ENCODE results near the gene BPTF.
"Not testable (repeated sequence)": the region's sequence is repeated elsewhere in the genome, so short reads cannot be mapped to it uniquely, and the experiment has no call there.

Gene BPTF

GRCh38 chr17:67801626-67802175 is 23.6 kb upstream of the BPTF start:
- peak; percentile 22 for TF ChIP-seq CTCF (conservative IDR thresholded peaks at IDR 0.05; ENCODE audit: low read depth, low read length)
- DNase-seq (ENCODE audit: low read depth) = no peak
- no peak overlapping the region for H3K4me3 ChIP-seq (ENCODE audit: low read length)

- no peak for DNase-seq (ENCODE audit: low read depth)
- TF ChIP-seq CTCF (conservative IDR thresholded peaks at IDR 0.05; ENCODE audit: low read depth, low read length) = no peak
- no peak overlapping the region for H3K4me3 ChIP-seq (ENCODE audit: low read length)
These were observed 14.8 kb upstream of the BPTF start for GRCh38 chr17:67810464-67810863.

GRCh38 chr17:67812380-67812779 is 12.9 kb upstream of the BPTF start:
- not testable (repeated sequence) for DNase-seq (ENCODE audit: low read depth); H3K4me3 ChIP-seq (ENCODE audit: low read length)

GRCh38 chr17:67813803-67814180 is 11.5 kb upstream of the BPTF start:
- H3K4me3 ChIP-seq (ENCODE audit: low read length) = no peak overlapping the region
- no peak for DNase-seq (ENCODE audit: low read depth)
- no peak for TF ChIP-seq CTCF (conservative IDR thresholded peaks at IDR 0.05; ENCODE audit: low read depth, low read length)

GRCh38 chr17:67818110-67819002 is 6.9 kb upstream of the BPTF start:
- TF ChIP-seq CTCF (conservative IDR thresholded peaks at IDR 0.05; ENCODE audit: low read depth, low read length) = no peak
- DNase-seq (ENCODE audit: low read depth) = no peak
- H3K4me3 ChIP-seq (ENCODE audit: low read length) = no peak overlapping the region

- TF ChIP-seq CTCF (conservative IDR thresholded peaks at IDR 0.05; ENCODE audit: low read depth, low read length) = no peak
- no peak for DNase-seq (ENCODE audit: low read depth)
- H3K4me3 ChIP-seq (ENCODE audit: low read length) = no peak overlapping the region
These were observed 5.6 kb upstream of the BPTF start for GRCh38 chr17:67819722-67820121.

GRCh38 chr17:67821871-67822367 is 3.4 kb upstream of the BPTF start:
- TF ChIP-seq CTCF (conservative IDR thresholded peaks at IDR 0.05; ENCODE audit: low read depth, low read length) = no peak
- no peak overlapping the region for H3K4me3 ChIP-seq (ENCODE audit: low read length)

GRCh38 chr17:67825627-67826601 is 611 bp downstream of the BPTF start:
- DNase-seq (ENCODE audit: low read depth) = not testable (repeated sequence)
- peak overlapping the region; percentile 93 for H3K4me3 ChIP-seq (ENCODE audit: low read length)

More at GRCh38 chr17:67821871-67822367, 3.4 kb upstream of the BPTF start:
- no peak for DNase-seq (ENCODE audit: low read depth)
